RCC 7860 (cell line): ENCODE results near the gene FARP2.
"Not testable (repeated sequence)": the region's sequence is repeated elsewhere in the genome, so short reads cannot be mapped to it uniquely, and the experiment has no call there.

ENCODE experiments used
- DNase-seq: peaks from one replicate; pipeline ENCODE4 v3.0.0-alpha.2; 2015; ENCODE audit warnings: low spot score
- FAIRE-seq: peaks from 2 replicates; lab custom pipeline; 2012; peaks lifted over from hg19 to GRCh38; lab: Jason Lieb, UNC

The FARP2 gene

GRCh38 chr2:241364781-241365180 is 8.7 kb downstream of the FARP2 start:
- DNase-seq (no peak), FAIRE-seq (no peak)

GRCh38 chr2:241366678-241367077 is 10.6 kb downstream of the FARP2 start:
- no peak for DNase-seq
- no peak for FAIRE-seq

DNA sequence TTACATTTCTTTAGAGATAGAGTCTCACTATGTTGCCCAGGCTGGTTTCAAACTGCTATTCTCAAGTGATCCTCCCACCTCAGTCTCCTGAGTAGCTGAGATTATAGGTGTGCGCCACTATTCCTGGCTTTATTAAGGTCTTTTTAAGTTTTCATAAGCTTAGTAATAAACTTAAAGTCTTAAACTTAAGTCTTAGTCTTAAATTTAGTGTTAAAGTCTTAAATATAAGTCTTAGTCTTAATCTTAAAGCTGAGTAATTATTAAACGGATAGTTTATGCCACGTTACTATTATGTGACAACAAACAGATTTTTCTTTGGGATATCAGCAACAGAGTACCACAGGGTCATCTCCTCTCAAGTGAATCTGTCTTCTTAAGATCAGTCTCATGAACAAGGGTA is 12.6 kb downstream of the FARP2 start:
- DNase-seq: no peak
- no peak for FAIRE-seq

DNA sequence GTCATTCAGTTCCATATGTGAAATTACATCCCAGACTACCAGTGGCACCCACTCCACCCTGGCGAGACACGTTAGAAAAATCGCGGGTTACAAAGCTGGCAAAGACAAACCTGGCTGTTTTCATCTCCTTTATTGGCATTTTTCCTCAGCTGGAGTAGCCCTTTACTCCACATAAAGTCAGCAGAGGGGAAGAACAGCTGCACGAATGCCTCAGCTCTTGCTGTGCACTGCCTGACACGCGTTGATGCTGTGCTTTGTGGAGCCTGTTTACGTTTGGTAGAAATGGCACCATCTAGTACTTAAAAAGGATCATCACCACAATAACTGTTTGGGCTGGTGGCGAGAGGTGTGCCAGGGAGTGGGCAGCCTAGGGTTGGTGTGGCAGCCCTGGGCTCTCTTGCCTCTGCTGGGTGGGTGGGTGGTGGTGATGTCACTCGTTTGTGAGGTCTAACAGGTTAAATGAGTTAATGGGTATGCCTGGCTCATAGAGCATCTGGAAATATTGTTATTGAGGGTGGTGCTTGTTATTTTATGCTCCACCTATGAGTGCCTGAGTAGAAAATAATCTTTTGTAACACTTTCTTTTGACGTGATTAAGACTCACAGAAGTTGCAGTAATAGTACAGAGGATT is 16.4 kb downstream of the FARP2 start:
- FAIRE-seq (no peak), DNase-seq (no peak)

DNA sequence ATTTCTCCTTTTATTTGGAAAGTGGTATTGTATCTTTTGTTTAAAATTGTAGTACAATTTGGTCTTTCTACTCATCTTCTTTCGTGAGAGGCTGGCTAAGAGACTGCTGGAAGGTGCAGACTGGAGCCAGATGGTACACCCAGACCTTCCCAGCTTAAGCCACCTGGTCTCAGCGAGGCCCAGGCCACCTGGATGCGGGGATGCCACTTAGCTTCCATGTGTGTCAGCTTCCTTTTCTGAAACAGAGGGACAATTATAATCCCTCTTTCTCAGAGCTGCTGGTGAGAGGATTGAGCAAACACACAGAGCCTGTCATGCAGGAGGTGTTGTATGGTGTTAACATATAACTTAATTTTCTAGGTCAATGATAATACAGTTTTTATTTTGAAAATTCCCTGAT is 17.4 kb downstream of the FARP2 start:
- no peak for FAIRE-seq
- DNase-seq: no peak

- not testable (repeated sequence) for DNase-seq, FAIRE-seq
Observed at GRCh38 chr2:241373906-241374305, 17.8 kb downstream of the FARP2 start.

DNA sequence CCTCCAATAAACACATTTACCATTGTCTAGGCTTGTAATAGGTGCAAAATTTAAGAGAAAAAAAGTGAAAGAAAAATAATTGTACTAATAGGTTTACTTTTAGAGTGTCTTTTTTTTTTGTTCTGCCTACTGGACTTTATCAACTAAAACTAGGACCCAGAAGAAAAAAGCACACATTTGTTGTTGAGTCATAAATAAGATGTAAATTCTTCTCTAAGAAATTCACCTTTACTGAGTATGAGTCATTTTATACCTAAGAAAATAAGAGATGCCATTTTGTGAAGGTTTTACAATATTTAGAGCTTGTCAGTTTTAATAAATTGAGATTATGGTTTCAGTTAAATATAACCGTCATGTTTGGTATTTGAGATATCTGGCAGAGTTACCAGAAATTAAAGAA is 19.2 kb downstream of the FARP2 start:
- DNase-seq (no peak), FAIRE-seq (no peak)

- DNase-seq (no peak), FAIRE-seq (no peak)
Observed at GRCh38 chr2:241376808-241377207, 20.7 kb downstream of the FARP2 start.

GRCh38 chr2:241378816-241379215 is 22.7 kb downstream of the FARP2 start:
- no peak for FAIRE-seq
- DNase-seq: no peak

DNA sequence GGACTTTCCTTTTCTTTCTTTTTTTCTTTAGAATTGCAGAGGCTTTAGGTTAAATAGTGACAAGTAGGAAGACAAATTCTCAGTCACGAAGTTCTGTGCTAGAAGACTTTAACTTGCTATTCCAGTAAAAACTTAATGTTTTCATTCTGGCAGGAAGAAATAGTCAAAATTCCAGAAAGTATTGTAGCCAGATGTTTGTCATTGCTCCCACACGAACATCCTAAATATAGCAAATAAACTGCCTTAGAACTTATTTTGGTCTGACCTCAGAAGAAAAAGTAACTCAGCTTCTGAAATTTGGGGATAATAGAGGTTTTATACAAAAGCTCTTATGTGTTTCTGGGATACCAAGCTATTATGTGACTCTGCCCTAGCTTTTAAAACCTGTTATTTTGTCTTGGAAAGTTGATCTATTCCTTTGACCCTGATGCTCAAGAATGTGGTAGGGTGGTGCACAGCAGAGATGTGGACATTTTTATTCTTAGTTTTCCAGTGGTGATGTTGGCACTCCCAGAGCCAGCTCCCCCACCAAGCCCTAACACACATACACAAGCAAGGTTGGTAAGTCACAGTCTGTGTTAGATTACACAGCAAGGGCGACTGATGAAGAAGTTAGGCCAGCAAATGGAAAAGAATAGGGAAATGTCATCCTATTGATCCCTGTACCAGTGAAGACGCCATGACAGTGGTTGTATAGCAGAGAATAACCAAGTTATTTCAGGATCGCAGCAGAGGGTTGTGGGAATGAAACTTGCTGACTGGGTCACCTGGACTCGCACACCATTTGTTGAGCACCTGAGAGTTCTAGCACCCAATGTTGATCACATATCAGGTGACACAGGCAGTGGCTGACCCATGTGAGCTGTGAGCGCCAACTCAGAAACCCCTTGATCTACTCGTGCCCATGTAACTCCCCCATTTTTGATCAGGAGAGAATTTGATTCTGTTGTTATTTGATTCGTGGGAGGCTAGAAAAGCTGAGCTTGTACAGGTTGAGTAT is 23.7 kb downstream of the FARP2 start:
- DNase-seq (no peak), FAIRE-seq (no peak)

DNA sequence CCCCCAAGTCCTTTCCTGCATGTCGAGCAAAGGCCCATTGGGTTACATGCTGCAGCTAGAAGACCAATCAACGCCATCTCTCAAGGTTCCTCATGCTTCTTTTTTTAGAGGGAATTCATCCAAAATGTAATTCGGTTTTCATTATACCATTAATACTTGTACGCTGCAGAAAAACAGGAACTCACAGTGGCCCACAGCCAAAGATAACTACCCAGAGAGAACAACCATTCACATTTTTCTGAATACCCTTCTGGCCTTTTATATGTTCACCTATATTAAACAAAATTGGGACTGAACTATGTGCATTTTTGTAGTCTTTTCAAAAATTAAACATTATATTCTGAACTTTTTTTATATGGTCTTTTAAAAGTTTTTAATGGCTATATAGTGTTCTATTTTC is 25.8 kb downstream of the FARP2 start:
- DNase-seq (no peak), FAIRE-seq (no peak)

DNA sequence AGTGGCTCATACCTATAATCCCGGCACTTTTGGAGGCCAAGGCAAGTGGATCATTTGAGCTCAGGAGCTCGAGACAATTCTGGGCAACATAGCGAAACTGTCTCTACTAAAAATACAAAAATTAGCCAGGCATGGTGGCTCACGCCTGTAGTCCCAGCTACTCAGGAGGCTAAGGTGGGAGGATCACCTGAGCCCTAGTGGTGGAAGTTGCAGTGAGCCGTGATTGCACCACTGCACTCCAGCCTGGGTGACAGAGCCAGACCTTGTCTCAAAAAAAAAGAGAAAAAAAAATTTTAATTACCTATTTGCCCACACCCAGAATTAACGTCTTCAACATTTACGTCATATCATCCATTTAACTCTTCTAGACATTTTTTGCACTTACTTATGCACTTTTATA is 29.4 kb downstream of the FARP2 start:
- FAIRE-seq, DNase-seq: not testable (repeated sequence)

DNA sequence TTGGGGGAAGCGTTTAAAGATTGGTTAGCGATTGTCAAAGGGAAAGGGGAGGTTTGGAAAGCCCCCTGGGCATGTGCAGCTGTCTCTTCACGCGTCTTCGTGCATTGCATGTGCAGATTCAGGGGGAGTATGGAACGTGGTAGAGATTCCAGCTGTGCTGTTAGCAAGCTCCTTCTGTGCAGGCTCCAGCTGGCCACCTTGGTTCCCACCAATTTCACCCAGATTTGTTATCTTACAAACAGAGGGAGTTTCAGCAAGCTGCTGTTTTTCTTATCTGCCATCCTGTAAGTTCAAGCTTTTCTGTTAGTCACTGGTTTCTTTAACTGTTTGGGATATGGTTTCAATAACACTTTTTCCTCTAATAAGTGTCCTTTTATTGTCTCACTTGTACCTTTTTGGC is 30.4 kb downstream of the FARP2 start:
- no peak for FAIRE-seq
- no peak for DNase-seq

GRCh38 chr2:241389697-241390096 is 33.6 kb downstream of the FARP2 start:
- no peak for FAIRE-seq

GRCh38 chr2:241390301-241391206 is 34.5 kb downstream of the FARP2 start:
- no peak for DNase-seq

More at GRCh38 chr2:241389697-241390096, 33.6 kb downstream of the FARP2 start:
- no peak for DNase-seq

DNA sequence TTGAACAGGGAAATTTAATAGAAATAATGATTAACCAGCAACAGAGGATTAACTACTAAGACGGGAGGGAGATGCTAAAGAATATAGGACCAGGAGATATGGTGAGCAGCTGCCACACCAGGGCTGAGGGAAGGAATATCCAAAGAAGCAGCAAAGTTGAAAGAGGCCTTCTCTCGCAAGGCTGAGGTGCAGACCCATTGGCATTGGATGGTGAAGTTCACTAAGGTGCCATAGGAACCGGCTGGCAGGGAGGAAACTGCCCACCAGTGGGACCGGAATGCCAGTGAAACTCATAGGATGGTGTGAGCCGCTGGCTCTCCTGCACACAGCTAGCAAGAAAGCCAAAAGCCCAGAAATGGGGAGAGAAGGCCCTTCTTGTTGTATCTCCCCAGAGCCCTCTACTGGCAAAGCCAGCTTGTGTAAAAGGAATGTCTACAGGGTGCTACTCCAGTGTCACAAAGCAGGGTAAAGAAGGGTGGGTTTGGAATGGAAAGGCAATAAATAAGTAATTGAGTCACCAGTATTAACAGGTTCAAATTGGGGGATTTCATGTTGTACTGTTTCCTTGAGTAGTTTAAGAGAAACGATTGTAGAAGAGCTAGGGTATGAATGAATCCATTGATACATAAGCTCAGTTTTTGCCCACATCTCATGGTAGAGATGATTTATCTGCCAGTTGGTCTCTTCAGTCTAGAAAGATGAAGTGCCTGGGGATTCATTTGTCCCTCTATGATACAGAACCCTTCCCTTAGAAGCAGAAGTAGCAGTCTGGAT is 36.0 kb downstream of the FARP2 start:
- FAIRE-seq (no peak), DNase-seq (no peak)

More at GRCh38 chr2:241390301-241391206, 34.5 kb downstream of the FARP2 start:
- FAIRE-seq: no peak

GRCh38 chr2:241392753-241393152 is 36.7 kb downstream of the FARP2 start:
- not testable (repeated sequence) for DNase-seq, FAIRE-seq

DNA sequence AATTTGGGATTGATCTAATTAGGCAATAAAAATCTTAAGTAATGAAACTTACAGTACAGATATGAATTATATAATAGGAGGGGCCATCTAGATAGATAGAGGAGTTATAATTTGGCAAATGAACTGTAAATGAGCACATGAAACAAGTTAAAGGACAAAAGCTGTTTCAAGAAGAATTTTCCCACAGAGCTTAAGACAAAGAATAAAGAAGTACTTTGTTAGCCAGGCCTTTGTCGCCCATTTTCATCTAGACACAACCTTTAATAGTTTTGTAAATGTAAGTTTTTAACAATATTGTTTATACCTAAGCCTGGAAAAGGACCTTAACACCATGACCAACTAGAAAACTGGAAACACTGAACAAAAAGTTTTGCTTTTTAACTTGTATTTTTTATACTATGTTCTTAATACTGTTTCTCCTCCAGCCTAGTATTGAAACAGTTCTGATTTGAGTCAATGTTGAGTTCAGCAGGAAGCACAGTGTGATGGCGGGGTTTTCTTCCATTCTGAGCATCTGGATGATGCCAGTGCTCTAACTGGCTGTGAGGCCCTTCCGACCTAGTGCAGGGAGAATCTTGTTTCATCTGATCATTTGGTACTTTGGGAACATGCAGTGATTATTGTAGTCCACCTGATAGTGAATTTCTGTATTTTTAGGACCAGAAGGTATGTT is 37.6 kb downstream of the FARP2 start:
- FAIRE-seq (no peak), DNase-seq (no peak)

DNA sequence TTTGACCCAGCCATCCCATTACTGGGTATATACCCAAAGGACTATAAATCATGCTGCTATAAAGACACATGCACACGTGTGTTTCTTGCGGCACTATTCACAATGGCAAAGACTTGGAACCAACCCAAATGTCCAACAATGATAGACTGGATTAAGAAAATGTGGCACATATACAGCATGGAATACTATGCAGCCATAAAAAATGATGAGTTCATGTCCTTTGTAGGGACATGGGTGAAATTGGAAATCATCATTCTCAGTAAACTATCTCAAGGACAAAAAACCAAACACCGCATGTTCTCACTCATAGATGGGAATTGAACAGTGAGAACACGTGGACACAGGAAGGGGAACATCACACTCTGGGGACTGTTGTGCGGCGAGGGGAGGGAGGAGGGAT is 40.7 kb downstream of the FARP2 start:
- DNase-seq, FAIRE-seq: not testable (repeated sequence)
